A549 treated with AZD2906 at 1 μM for 4 hours (cell line): ENCODE results near the gene IGFALS. TPM values are rescaled to one million over a fixed set of nuclear protein-coding genes. Genes with fewer than 3 reads are reported as not detected.

Experiments
- total RNA-seq: library from RNA; stranded (reverse); fragments of 200-300 nt; extraction: Qiagen RNA extraction; gene quantifications from 5 replicates; pipeline ENCODE4 v1.2.3, GENCODE V29; 2022

Gene IGFALS
- 0.03 to 0.18 TPM (median 0.06 TPM) in 4 of 5 replicates, not detected in the other for total RNA-seq

GRCh38 chr16:1793578-1794220, at the start of gene IGFALS:
Gene IGFALS, minus strand, starts transcription at chr16:1793705. Its CDS starts 53 bp downstream, at chr16:1793652.

GRCh38 chr16:1826691-1827573, 33.4 kb upstream of the IGFALS start, which contains the start of the genes FAHD1 and HAGH:
Gene FAHD1, plus strand, starts transcription at chr16:1827206. Its CDS starts 33 bp downstream, at chr16:1827239.
Gene HAGH, minus strand, starts transcription at chr16:1826825. Its CDS starts 38 bp downstream, at chr16:1826787.

GRCh38 chr16:1782408-1783264, 10.9 kb downstream of the IGFALS start, which contains the start of the genes NUBP2 and SPSB3:
Gene NUBP2, plus strand, starts transcription at chr16:1782960. Its CDS starts 61 bp downstream, at chr16:1783021.
Gene SPSB3, minus strand, starts transcription at chr16:1782571. Its CDS starts 1,088 bp downstream, at chr16:1781483.

GRCh38 chr16:1772908-1773702, 20.4 kb downstream of the IGFALS start, which contains the start of gene MRPS34:
Gene MRPS34, minus strand, starts transcription at chr16:1773134. Its CDS starts 15 bp downstream, at chr16:1773119.

GRCh38 chr16:1772362-1772907, 21.1 kb downstream of the IGFALS start, which contains the start of gene EME2:
Gene EME2, plus strand, starts transcription at chr16:1772810. Its CDS starts 418 bp downstream, at chr16:1773228.

GRCh38 chr16:1771188-1771863, 22.2 kb downstream of the IGFALS start, which contains the start of gene NME3:
Gene NME3, minus strand, starts transcription at chr16:1771543. Its CDS starts 9 bp downstream, at chr16:1771534.

Other genes starting within 250 kb of the IGFALS start
- gene IFT140, start 181.6 kb downstream of the IGFALS start, total RNA-seq, result 7.5 to 9.6 TPM (median 8.9 TPM) in 5 replicates
- gene CRAMP1, start 181.3 kb downstream of the IGFALS start, total RNA-seq, result 12.9 to 15.9 TPM (median 14.6 TPM) in 5 replicates
- gene JPT2, start 115.4 kb downstream of the IGFALS start, total RNA-seq, result 159 to 225 TPM (median 167 TPM) in 5 replicates
- 33.2 to 65.4 TPM (median 50.0 TPM) in 5 replicates for gene MAPK8IP3, start 87.5 kb downstream of the IGFALS start, total RNA-seq
- gene NME3, start 22.2 kb downstream of the IGFALS start, total RNA-seq, result 27.8 to 65.4 TPM (median 62.1 TPM) in 5 replicates
- gene EME2, start 20.9 kb downstream of the IGFALS start, total RNA-seq, result 5.9 to 12.6 TPM (median 8.3 TPM) in 5 replicates
- gene MRPS34, start 20.6 kb downstream of the IGFALS start, total RNA-seq, result 151 to 264 TPM (median 250 TPM) in 5 replicates
- gene SPSB3, start 11.1 kb downstream of the IGFALS start, total RNA-seq, result 19.3 to 30.3 TPM (median 29.5 TPM) in 5 replicates
- gene NUBP2, start 10.7 kb downstream of the IGFALS start, total RNA-seq, result 60.7 to 88.7 TPM (median 83.0 TPM) in 5 replicates
- gene HAGH, start 33.1 kb upstream of the IGFALS start, total RNA-seq, result 57.8 to 76.0 TPM (median 74.4 TPM) in 5 replicates
- gene FAHD1, start 33.5 kb upstream of the IGFALS start, total RNA-seq, result 46.8 to 52.1 TPM (median 49.6 TPM) in 5 replicates
- 1.2 to 2.2 TPM (median 1.4 TPM) in 5 replicates for gene MEIOB, start 78.5 kb upstream of the IGFALS start, total RNA-seq
- 1.1 to 2.1 TPM (median 2.0 TPM) in 5 replicates for gene HS3ST6, start 124.7 kb upstream of the IGFALS start, total RNA-seq
- gene MSRB1, start 149.5 kb upstream of the IGFALS start, total RNA-seq, result 32.5 to 43.0 TPM (median 42.2 TPM) in 5 replicates
- 0.09 to 0.11 TPM (median 0.10 TPM) in 3 of 5 replicates, not detected in the others for gene RPL3L, start 161.0 kb upstream of the IGFALS start, total RNA-seq
- 247 to 295 TPM (median 252 TPM) in 5 replicates for gene NDUFB10, start 165.8 kb upstream of the IGFALS start, total RNA-seq
- 3,695 to 5,624 TPM (median 5,467 TPM) in 5 replicates for gene RPS2, start 171.1 kb upstream of the IGFALS start, total RNA-seq
- gene RNF151, start 173.2 kb upstream of the IGFALS start, total RNA-seq, result not detected in 5 replicates
- 31.6 to 41.2 TPM (median 38.0 TPM) in 5 replicates for gene TBL3, start 178.3 kb upstream of the IGFALS start, total RNA-seq
- gene NOXO1, start 187.8 kb upstream of the IGFALS start, total RNA-seq, result 0.08 to 0.31 TPM (median 0.28 TPM) in 5 replicates
- 23.0 to 44.4 TPM (median 40.1 TPM) in 5 replicates for gene GFER, start 190.5 kb upstream of the IGFALS start, total RNA-seq
- 5.0 to 9.3 TPM (median 8.2 TPM) in 5 replicates for gene SYNGR3, start 196.3 kb upstream of the IGFALS start, total RNA-seq
- gene ZNF598, start 216.1 kb upstream of the IGFALS start, total RNA-seq, result 47.7 to 63.8 TPM (median 61.2 TPM) in 5 replicates
- gene NPW, start 226.1 kb upstream of the IGFALS start, total RNA-seq, result 0.65 to 1.4 TPM (median 0.88 TPM) in 5 replicates
- gene NHERF2, start 233.2 kb upstream of the IGFALS start, total RNA-seq, result 45.2 to 69.1 TPM (median 66.9 TPM) in 5 replicates